Epidermal melanocyte (primary cell): Measurements from ENCODE around the gene CHN2.
"Not testable (repeated sequence)": the region's sequence is repeated elsewhere in the genome, so short reads cannot be mapped to it uniquely, and the experiment has no call there.

Experiments used
- DNase-seq: peaks from one replicate; pipeline ENCODE4 v3.0.0; 2011; ENCODE audit warnings: low spot score; ENCODE audit not compliant: insufficient read length

Gene CHN2

DNA sequence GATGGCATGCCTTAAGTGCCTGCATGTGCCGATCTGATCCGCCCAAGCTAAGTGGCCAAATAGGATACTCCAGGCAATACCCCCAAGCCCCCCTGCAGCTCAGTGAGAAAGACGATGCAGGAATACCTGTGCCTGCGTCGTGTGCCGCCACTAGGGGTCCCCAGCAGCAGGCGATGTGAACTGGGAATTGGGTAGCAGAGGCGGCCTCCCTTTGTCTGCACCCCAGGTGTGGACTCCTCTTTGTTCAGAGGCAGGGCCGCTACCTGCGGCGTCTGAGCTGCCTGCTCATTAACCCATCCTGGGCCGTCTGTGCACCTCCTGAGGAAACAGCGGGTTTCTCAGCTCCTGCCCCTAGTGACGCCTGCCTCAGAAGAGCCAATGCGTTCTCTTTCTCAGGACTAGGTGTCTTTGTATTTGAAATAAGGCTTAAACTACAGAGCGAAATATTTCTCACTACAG lies 4.8 kb upstream of the CHN2 start:
- DNase-seq = no peak

DNA sequence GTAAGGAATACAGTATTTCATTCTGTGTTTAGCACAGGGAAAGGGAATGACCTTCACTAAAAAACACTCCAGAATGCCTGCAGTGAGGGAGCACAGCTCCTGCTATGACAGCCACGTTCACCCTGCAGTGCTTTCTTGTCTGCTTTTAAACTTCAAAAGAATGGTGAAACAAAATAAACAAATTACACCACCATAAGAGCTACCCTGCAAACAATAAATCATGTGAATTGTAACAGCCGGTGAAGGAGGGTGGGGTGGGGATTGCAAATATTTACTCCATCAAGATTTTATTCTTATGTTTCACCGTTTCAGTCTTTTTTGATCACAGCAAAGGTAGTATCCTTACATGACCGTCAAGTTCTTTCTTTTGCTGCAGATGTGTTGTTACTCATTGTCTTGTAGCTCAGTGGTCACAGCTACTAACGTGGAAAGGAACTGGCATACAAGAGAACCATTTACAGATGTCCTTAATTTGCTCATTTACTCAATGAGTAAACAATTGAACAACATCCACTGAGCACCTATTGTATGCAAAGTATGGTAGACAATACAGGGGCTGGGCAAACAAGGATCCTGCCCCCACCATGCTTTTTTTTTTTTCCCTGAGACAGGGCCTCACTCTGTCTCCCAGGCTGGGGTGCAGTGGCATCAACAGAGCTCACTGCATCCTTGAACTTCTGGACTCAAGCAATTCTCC lies 4.1 kb upstream of the CHN2 start:
- DNase-seq = no peak

DNA sequence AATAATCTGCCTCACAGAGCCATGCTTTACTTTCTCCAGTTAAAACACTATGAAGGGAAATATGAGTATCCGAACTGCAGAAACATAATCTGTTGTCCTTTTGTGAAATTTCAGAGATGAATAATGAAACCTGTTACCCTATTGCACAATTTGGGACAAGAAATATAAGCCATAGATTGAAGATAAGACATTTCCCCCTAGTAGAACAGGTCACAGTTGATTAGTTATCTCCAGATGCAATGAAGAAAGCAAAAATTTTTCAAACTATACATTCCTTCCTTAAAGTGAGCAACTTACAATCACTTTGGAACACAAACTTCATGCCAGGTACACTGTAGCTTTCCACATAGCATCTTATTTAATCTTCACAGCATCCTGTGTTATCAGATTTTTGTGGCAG lies 2.3 kb upstream of the CHN2 start:
- no peak for DNase-seq

DNA sequence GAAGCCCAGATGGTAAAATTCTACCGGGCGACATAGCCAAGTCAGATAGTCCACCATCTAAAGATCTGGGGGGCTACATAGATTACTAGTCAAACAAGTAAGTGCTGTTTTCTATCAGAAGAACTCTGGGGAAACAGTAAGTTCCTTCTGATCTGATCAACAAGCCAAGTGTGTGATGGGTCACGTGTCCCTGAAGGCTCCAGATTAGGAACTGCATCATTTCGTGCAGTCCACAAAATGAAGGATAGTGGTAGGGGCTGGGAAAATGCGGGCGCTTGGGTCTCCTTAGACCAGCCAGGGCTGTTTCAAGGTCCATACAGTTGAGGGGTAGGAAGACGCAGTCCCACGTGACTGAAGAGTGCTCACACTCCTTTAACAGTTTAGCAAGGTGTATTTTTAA lies 1.8 kb upstream of the CHN2 start:
- no peak for DNase-seq

DNA sequence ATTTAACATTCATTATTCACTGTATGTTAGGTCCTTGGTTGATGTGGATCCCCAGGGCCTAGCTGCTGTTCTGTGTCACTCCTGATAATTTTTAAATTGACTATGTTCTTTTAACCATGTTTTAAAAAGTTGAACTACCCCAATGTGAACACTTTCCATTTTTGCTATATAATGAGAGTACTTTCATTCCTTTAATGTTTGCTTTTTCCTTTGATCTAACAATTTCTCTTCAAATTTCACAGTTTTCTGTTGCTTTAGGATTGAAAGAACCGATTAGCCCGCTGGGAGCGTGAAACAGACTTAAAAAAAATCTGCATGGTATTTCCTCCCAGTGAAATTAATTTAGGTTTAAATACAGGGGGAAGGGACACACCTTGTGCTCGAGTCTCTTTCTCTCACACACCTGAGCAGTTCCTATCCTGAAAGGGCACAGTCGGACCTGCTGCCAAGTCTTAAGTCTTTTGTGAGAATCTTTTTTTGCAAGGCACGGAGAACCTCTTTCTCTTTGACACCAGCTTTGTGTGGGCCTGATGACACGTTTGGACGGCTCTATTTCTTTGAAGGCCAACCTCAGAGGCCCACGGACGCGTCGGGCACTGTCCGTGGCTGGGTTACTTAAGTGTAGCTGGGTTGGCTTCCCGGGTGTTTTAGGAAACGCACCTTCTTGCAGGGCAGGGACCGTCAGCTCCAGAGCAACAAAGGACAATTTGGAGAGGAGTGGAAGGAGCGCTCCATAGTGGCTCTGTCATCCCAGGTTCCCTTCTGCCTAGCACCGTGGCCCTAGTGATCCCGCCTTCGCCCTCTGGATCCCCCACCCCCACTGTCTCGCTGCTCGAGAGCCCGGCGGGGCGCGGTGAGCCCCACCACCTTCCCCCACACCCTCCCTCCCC lies 1.0 kb upstream of the CHN2 start:
- DNase-seq = no peak

DNA sequence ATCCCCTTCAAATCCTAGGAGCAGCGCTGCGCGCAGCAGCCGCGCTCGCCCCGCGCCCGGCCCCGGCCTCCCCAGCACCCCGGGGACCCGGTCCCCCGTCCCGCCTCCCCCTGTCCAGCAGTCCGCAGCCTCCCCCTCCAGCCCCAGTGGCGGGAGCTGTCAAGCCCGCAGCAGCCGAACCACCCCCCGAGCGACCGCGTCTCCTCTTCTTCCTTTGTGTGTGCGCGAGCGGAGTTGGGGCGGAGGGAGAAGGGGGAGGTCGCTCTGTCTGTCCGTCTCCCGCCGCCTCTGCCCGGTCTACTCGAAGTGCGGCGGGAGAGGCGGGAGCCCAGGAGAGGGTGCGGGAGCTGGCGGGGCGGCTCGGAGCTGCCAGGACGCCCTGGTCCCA lies 375 bp upstream of the CHN2 start:
- no peak for DNase-seq

DNA sequence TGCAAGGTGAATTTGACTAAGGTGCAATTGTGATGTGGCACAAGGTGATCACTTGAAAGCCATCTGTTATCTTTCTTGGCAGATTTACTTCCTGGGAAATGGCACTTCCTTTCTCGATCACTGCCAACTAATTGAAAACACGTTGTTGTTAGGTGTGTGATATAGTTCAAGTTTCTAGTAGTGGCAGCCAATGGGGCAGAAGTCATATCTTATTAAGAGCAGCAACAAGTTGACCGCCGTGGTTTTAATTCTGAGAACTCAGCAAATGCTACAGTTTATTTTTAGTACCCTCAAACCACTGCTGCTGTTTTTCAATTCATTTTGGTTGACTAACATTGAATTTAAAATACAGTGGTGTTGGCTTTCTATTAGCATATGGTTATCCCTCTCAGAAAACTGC lies 1.6 kb downstream of the CHN2 start:
- no peak for DNase-seq

DNA sequence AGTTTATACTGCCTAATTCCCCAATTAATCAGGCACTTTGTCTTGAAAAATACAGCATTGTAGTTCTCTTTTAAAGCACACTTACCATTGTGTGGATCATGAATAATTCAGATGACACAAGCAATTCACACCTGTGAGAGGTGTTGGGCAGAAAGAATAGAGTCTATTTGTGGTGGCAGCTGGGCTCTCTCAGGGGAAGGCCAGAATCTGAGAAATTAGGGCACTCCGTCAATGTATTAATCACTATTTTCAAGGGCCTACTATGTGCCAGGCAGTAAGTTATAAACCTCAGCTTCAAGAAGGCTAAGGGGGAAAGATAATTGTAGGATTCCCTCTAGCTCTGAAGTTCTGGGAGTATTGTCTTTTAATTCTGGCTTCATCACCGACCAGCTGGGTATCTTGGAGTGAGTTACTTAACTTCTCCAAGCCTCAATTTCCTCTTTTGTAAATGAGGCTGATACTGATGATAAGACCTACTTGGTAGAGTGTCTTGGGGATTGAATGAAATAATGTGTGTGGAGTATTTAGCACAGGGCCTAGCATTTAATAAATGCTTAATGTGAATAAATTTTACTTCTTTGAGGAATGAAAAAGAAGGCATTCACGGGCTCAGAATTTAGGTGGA lies 2.5 kb downstream of the CHN2 start:
- DNase-seq = no peak

DNA sequence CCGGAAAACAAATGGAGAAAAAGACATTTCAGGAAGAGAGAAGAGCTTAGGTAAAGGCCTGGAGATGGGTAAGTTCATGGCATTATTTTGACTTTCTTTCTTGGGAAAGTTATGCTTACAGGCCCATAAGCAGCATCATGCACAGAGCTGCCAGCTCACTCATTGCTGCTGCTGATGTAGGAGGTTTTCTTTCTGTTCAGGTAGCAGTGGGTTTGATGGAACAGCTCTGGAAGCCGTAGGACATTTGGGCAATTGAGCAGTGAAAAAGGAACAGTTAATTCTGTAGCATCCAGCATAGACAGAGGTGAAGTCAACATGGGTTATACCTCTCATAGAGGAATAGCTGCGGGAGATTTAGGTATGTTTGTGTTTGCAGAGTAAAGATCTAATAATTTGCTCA lies 3.3 kb downstream of the CHN2 start:
- no peak for DNase-seq

DNA sequence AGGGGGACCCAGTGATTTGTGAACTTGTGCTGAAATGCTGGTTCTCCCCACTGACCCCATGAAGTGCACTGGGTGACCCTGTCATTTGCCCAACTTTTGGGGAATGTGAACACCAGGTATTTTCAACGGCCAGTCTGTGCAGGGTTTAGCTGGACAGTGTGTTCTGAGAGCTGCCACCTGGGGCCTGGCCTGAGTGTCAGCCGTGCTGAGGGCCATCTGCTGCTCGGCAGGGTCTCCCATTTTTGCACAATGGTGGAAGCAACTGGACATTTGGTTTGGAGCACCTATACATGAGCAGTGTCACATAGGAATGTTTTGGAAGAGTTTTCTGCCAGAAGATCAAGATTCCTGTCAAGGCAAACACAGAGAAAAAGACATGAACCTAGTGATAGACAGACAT lies 5.2 kb downstream of the CHN2 start:
- DNase-seq = no peak

DNA sequence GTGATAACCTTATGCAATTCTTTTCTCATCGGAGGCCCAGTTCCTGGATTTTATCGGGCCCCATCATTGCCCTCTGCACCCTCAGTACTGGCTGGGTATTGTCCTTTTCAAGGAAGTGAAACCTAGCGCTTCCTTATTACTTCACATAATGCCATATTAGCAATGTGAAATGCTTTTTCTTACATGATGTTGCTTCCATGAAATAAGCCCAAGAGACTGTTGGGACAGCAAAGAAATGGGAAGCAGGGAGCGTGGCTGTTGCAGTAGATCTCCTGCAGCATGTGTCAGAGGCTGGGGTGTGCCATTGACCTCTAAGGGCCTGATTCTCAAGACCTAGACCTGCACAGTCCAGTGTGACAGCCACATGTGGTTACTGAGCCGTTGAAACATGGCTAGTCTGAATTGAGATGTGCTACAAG lies 8.1 kb downstream of the CHN2 start:
- DNase-seq = no peak

DNA sequence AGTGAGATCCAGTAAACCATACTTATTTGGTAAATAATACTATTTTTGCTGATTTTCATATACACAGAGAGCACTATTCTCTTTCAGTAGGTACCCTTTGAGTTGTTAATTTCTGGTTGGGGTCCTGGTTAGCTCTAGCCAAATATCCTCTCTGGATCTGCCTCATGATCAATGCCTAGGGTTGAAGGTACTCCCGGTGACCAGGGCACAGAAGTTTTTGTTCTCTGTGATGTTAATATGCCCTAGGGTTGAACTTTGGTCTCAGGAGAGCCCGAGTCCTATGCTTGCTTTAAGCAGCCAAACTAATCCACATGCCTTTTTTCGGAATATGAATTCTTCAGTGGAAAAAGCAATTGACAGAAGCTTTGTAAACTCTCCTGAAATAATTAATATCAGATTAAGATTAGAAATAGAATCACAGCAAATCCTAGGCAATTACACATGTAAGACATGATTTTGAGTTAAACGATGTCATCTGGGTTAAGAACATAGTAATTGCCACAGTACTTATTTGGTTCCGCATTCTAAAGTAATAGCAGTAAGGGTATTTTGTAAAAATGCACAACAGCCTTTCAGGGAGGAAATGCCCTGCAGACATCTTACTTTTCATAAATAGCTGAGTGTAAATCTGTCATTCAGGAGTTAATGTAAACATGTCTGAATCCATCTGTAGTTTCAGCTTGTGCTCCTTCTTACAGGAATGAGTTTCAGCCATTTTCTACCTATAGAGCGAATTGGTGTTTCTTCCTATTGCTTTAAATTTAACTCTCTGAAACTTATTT lies 10.1 kb downstream of the CHN2 start:
- no peak for DNase-seq

DNA sequence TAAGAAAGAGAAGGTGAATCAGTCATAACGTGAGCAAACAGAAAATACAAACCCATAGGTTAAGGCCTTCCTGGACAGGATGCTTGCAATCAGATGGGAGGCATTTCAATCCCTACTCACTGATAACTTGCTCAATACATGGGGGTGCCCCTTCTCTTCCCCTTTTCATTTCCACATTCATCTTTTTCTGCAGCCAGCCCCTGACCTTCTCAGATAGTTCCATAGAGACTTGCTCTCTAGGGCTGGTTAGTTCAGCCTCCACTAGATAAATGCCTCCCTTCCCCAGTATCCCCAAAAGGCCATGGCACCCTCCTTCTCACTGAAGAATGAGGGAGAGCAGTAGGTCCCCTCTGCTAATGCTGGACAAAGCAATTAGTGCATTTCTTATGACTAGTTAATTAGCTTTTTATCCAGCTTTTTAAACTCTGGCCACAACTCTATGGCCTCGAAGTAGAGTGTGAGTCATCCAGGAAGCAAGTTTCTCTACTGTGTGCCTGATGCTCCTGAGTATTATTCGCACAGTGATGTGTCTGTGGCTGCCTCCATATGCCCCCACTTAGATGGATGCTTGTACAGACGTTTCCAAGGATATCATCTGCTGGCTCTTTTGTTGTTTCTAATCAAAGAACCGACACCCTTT lies 12.7 kb downstream of the CHN2 start:
- no peak for DNase-seq

DNA sequence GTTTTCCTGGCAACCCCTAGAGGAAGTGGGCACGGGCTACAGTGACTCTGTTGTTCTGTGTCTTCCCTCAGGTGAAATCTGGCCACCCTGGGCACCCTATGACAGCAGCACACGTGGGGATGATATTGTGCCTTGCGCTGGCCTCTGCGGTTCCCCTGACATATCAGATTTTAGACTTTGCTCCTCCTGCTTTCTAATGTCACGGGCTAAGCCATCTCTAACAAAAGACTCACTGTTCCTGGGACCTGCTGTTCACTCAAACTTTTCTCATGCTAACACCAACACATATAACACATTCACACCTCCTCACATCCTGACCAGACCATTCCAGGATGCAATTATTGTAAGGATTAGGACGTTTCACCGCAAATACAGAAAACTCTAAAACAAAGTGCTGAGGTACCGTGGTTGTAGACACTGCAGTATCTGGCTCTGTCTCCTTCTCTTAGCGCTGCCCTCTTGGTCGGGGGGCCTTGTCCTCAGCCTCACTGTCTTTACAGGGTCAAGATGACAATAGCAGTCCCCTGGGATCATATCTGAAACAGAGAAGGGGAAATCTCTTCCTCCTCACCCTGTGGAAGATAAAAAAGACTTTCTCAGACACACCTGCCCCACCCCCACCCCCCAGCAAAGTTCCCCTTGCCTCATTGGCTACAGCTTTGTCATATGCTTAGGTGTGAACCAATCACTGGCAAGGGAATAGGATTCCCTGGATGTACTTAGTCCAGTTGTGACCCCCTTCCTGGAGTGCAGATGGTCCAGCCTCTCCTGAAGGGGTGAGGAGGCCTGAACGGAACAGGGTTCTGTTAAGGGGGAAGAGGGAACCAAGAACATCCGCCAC lies 14.1 kb downstream of the CHN2 start:
- no peak for DNase-seq

DNA sequence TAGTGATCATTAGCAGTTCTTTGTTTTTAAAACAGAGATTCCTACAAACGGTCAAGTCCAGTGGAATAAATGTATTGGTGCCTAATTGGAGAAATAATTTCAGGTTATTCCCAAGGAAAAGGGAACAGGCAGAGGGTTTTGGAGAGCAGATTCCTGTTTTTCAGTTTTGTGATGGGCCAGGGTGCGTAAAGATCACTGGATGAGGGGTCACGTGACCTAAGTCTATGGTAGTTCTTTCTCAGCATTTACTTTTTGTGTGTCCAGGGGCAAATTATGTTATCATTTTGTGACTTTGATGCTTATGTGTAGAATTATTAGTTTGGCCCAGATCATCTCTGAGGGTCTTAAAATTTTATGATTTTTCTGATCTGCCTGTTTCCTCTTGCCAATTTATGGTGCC lies 15.2 kb downstream of the CHN2 start:
- no peak for DNase-seq

DNA sequence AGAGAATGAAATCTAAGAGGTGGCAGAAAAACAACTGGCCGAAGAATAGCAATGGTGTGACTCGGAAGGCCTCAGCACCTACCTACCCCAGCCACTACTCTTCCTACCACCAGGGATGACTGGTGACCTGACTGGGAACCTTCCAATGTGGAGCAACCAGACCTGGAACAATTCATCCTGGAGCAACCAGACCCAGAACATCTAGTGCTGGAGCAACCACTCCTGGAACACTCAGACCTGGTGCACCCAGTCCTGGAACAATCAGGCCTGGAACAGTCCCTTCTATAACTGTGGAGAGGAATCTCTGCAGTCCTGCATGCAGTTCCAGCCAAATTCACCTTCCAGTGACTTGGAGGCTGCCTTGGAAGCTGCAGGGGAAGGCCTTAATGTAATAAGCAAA lies 18.2 kb downstream of the CHN2 start:
- not testable (repeated sequence) for DNase-seq

DNA sequence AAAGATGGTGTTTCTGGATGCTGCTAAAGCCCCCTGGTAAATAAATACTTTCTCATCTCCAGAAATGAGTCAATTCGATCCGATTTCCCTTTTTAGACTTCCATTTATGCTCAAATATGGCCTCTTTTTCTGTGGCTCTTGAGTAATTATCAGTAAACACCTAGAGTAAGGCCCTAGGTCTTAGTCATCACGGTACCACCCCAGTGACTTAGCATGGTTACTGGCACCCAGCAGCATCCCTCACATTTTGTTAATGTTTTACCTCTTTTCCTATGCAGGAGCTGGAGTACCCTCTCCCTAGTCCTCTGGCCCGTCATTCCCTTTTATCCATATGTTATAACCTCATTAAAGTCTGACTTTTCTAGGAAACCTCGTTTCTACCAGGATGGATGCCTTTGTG lies 19.5 kb downstream of the CHN2 start:
- no peak for DNase-seq

DNA sequence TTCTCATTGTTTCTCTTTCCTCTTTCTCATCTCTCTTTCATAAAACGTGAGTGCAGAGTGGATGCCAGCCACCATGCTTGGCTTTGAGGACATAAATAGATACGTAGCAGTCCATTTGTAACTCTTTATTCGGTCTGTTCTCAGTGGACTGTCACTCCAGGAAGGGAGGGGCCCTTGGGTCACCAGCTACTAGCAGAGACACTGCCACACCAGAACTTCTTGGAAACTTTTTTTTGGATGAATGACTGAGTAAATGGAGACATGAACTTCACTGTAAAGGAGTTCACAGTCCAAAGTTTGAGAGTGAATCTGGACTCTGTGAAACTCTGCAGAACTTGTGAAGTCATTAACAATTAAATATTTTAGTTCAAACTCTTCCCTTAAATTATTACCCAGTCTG lies 20.2 kb downstream of the CHN2 start:
- DNase-seq = no peak

DNA sequence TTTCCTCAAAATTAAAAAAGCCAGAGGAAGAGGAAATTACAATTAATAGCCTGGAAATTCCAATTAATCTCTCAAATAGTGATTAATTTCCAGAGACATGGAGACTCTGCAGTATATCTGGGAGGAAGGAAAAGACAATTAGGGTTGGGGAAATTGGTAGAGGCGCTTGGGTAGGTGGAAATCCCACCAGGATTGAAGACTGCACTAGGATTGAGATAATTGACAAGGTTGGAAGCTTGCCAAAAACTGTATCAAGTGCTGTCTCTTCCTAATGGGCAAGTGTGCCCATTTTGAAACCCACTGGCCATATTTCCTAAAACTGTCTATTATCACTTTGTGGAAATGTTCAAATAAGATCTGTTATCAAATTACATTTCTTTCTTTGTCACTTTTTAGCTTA lies 21.6 kb downstream of the CHN2 start:
- no peak for DNase-seq

DNA sequence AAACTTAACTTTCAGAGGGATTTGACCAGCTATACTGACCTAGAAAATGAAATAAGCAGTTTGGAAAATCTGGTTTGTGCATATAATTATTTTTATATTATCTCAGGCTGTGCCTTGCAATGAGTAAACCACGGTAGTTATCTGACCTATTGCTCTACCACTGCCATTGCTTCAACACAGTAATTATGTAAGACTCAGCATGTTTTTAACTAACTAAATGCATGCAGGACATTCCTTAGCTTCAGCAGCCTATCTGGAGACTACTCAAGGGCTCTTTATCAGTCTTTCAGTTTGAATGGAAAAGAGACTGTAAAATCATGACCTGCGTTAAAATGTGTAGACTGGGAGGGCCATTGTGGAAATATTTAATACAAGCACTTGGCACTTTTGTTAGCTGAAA lies 22.5 kb downstream of the CHN2 start:
- DNase-seq = no peak
